ENCODE results near the gene PKM.
A peak's percentile ranks its signal among the peaks of the same experiment; 100 is the strongest.

The PKM gene

GRCh38 chr15:72233769-72234168 is 2.8 kb upstream of the PKM start:
- DNase-seq, result no peak

GRCh38 chr15:72231833-72232478 is 966 bp upstream of the PKM start:
- peak; percentile 45 to 47 for DNase-seq

DNA sequence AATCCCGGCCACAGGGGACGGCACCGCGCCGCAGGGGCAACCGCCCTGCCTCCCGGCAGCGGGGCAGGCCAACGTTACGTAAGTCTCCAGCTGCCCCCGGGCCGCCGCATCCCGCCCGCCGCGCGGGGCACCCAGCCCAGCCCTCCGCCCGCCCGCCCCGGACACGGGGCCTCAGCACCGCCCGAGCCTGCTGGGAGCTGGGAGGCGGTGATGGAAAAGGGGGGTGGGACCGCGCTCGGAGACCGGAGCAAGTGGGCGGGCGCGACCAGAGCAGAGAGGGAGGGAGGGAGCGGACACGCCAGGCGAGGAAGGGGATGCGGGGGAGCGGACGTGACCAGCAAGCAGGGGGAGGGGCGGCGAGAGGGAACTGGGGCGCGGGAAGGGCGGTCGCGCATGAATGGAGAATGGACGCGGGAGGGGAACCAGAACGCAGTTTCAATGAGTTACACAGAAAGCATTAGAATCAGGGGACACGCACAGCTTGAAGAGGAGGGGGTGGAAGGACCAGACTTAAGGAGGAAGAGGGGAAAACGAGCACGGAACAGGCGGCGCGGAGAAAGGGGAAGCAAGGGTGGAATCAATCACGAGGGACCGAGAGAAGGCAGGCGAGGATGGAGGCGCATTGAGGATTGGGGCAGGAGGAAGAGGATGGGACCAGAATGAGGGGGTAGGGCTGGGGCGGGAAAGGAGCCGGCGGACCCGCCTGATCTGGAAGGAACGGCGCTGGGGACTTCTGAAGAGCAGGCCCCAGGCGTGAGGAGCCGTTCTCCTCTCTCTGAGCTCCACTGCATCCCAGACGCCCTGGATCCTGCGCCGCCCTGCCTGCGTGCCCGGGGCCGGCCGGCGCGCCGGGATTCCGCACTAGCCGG is 559 bp downstream of the PKM start:
- DNase-seq, result peak; percentile 87 to 96

DNA sequence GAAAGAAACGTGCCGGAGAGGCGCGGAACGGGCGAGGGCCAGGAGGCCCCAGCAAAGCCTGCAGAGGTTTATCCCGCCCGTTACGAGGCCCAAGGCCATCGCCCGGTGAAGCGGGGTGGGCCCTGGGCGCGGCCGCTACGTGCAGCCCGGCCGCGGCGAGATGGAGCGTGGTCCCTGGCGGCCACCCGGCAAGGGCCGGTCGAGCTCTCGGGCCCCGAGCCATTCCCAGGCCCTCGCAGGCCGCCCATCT is 1.1 kb downstream of the PKM start:
- no peak for DNase-seq

GRCh38 chr15:72229076-72229946 is 1.7 kb downstream of the PKM start:
- peak; percentile 48 to 52 for DNase-seq

DNA sequence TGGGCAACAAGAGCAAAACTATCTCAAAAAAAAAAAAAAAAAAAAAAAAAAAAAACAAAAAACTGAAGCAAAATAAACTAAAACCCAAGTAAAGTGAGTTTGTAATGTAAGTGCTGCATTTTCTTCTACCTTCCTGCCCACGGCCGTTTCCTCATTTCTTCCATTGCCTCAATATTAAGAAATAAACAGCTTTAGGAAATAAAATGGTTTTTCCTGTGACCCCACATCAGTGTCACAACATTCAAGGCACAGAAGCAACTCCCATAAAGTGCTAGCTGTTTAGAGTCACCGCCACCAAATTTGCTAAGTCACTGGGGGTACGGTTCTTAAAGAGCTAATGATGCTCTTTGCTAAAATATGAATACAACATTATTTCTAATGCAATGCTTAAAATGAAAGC is 3.3 kb downstream of the PKM start:
- DNase-seq, result peak in 1 of 2 donors; percentile 30

DNA sequence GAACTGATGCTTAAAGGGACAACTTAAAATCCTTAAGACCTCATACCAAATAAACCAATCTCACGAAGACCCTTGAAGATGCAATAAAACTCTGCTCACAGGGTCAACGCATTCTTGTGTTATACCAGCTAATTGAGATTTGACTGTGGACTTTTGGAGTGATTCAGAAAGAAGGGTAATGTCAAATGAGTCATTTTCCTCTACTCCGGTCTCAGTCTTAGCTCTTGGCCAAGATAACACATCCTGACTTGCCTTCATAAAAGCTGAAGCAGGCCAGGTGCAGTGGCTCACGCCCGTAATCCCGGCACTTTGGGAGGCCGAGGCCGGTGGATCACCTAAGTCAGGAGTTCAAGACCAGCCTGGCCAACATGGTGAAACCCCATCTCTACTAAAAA is 3.8 kb downstream of the PKM start:
- DNase-seq, result peak; percentile 60 to 64

- no peak for DNase-seq
These were observed 7.7 kb downstream of the PKM start for GRCh38 chr15:72223278-72223677.

DNA sequence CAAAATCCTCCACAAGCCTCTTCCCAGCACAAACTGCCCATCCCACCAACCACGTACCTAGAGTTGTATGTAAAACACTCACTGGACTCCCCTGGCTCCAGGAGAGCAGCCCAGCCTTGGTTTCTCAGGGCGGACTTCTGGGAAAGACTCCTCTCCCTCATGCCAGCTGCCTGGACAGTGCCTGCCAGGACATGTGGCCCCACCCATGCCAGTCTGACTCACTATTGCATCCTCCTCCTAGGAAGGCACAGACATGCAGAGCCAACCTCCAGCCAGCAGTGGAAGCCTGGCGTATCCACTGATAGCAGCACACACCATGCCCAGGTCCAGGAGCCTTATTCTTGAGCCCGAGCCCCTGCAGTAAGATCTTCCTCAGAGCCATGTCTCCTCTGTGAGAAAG is 8.6 kb downstream of the PKM start:
- no peak for DNase-seq

DNA sequence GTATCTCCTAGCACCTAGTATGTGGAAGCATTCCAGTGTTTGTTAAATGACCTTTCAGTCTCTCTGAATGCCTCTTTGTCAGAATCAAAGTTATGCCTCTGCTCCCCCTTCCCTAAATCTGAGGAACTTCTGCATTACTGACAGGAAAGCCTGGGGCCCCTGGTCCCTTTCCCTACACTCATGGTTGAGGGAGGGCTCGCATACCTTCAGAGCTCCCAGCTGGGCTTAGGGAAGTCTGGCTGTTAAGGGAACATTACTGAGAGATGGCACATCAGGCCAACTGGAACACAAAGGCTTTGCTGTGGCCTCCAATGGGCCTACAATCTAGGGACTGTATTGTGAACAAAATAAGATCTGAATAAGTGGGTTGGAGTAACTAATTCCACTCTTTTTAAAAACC is 10.3 kb downstream of the PKM start:
- no peak for DNase-seq

DNA sequence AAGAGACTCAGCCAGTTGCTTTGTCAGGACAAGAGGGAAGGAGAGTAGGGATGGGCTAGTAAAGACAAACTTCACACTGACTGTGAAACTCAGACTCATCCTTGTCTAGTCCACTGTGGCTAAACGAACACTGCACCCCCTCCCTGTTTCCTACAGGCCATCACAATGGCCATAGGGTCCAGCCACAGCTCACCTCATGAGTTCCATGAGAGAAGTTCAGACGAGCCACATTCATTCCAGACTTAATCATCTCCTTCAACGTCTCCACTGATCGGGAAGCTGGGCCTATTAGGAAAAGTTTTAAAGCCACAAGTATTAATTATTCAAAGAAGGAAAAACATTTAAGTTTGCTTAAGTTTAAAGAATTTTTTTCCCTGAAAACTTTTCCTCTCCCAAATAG is 13.8 kb downstream of the PKM start:
- DNase-seq, result no peak

DNA sequence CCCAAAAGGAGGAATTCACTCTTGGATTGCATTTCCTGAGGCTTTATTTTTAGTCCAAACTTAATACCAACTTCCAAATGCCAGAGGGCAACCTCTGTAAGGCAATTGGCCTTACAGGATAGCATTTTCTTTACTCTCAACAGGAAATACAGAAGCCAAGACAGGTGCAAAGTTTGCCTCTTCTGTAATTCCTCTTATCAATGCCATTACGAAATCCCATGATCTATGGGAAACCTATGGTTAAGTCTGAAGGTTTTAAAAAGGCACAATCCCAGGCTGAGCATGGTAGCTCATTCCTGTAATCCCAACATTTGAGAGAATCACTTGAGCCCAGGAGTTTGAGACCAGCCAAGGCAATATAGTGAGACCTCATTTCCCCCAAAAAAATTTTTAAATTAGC is 14.9 kb downstream of the PKM start:
- DNase-seq, result no peak

DNA sequence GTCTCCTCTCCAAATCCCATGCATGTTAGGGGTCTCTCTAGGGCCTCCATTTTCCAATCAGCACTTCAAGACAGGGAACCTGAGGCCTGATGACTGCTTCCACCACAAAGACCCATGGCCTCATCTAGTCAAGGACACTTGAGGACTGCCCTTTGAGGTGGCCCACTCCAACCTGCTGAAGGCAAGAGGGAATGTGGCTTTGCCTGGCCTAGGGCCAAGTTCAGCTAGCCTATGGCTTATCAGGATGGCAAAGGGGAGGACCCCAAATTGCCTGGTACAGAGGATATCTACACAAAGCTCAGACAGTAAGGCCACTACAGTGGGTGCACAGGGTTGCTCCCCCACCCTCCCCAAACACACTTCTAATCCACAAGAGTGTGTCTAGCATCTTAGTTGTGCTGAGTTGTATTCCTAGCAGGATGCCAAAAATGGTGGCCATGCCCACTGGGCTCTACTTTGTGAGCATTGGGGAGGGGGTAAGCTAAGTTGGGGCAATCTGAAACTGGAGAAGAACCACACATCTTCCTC is 23.4 kb downstream of the PKM start:
- no peak for DNase-seq

DNA sequence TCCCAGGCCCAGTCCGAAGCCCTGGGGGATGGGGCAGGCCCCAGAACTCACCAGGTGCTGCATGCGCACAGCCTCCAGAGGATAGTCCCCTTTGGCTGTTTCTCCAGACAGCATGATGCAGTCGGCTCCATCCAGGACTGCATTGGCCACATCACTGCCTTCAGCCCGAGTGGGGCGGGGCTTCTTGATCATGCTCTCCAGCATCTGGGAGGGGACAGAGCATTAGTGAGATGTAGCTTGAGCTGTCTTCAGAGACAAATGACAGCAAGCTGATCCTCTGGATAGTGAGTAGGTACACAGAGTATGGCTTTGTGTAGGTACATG is 24.4 kb downstream of the PKM start:
- DNase-seq, result no peak

DNA sequence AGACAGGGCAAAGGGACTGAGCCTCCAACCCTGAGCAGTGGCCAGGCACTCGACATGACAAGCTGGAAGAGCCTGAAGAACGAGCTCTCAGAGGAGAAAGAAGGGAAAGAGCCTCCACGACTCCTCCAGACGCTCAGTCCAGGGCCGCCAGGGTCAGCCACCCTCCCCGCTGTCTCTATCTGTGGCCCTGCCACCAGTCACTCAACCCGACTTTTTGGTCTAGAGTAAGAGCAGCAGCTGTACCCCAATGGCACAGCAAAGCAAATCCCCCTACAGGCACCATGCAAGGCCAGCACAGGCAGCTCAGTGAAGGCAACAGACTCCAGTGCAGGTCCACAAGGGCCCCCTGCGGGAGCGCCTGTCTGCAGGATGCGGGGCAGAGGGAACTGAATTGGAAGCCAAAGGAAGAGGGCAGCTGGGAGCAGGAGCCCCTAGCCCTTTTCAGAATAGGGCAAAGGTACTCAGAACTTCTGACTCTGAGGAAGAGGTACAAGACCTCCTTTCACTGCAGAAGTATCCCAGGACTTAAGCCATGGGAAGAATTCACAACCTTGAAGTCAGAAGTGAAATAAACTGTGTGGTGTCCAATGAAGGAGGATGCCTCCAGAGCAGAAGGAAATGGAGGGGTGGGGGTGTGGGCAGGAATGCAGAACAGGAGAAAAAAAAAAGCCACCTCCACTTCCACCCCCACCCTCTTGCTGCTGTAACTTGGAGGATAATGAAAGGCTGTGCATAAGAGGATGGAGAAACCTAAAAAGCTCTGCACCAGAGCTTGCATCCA is 24.9 kb downstream of the PKM start:
- DNase-seq, result no peak

DNA sequence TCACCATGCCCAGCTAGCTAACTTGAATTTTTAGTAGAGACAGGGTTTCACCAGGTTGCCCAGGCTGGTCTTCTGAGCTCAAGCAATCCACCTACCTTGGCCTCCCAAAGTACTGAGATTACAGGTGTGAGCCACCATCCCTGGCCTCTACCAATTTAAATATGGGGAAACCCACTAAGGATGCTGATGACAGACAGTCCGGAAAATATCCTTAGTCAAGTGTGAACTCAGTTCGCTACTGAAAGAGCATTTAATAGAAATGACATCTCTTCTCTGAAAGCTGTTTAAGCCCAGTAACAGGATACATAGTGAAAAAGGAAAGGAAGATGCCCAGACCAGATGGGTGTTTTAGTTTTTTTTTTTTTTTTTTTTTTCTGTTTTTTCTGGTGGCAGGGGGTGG is 25.7 kb downstream of the PKM start:
- no peak for DNase-seq

DNA sequence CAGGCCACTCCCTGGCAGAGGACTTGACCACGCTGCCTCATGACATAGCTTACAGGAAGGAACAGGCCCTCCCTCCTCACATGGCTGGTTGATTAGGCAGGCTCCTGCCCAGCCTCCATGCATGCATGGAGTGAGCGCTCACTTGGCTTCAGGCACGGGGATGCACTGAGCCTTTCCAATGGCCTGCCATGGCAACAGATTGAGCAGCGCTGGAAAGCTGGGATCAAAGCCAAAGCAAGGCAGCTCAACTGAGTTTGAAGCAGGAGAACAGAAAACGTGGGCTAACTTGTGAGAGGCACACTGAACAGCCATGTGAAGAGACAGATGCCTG is 27.5 kb downstream of the PKM start:
- DNase-seq, result no peak

DNA sequence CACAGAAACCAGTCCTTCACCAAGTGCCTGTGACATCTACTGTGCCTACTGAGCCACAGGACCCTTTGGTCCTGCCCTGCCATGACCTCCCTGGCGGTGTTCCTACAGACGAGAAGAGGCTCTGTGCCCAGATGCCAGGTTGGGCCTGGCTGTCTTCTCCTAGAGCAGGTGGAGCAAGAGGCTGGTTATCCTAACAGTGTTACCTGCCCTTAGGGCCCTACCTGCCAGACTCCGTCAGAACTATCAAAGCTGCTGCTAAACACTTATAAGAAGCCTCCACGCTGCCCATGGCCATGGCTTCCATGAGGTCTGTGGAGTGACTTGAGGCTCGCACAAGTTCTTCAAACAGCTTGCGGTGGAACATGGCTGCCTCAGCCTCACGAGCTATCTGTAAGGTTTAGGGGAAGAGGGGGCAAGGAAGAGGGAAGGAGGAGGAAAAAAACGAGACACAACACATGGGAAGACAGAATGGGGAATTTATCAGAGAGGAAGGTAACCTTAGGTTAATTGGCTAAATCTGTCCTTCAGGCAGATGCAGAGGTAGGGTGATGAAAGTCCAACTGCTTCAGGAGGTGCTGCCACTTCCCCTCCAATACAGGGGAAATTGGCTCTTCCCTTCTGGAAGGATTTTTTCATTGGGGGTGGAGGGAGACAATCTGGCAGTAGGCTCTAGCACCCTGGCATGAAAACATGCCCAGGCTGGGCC is 28.0 kb downstream of the PKM start:
- DNase-seq, result no peak

DNA sequence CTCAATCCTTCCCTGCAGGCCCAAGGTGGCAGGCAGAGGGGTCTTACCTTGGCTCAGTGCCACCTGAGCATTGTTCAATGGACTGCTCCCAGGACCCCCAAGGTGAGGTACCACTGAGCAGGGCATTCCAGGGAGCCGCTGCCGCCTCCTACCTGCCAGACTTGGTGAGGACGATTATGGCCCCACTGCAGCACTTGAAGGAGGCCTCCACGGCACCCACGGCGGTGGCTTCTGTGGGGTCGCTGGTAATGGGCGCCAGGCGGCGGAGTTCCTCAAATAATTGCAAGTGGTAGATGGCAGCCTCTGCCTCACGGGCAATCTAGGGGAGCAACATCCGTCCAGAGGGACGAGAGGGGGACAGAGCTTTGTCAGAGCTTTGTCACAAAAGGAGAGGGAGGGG is 28.7 kb downstream of the PKM start:
- DNase-seq, result no peak

- no peak for DNase-seq
These were observed 29.5 kb downstream of the PKM start for GRCh38 chr15:72201391-72201921.

DNA sequence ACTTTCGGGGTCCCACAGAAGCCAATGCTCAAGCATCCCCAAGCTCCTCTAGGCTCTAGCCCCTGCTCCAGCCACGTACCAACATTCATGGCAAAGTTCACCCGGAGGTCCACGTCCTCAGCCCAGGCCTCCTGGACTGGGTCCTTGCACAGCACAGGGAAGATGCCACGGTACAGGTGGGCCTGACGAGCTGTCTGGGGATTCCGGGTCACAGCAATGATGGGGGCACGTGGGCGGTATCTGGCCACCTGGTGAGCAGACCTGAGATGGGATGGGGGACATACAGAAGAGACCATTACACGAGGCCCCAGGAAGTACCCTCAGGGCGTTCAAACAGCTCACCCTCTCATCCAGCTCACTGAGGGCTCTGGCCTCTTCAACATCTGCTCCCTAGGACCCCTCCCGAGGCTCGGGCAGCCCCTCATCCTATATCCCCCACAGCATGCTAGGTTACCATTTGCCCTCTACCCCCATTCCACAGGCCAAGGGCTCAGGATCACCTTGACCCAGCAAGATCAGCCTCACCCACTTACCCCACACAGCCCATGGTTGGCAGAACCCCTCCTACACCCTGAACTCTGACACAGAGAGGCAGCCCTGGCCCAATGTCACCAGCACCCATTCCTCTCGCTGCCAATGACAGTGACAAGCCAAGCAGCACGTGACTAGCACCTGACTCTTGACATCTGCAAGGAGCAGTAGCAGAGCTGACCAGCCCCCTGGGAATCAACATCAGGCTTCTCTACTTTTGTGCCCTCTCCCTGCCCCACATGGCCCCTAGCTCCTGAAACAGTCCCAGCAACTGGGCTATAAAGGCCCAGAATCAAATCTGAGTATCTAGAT is 30.4 kb downstream of the PKM start:
- no peak for DNase-seq
